Ramos (cell line): ENCODE data around the gene EVA1C.
"Not testable (repeated sequence)": the region's sequence is repeated elsewhere in the genome, so short reads cannot be mapped to it uniquely, and the experiment has no call there.

ENCODE experiments used
- in situ Hi-C: fragments of 300-500 bp; cut with MboI; formaldehyde crosslinking; loops from one replicate; pipeline ENCODE4 v1.14.3; 2022; ENCODE audit warnings: low sequenced_read_pairs; ENCODE audit not compliant: unreplicated experiment

Gene EVA1C

DNA sequence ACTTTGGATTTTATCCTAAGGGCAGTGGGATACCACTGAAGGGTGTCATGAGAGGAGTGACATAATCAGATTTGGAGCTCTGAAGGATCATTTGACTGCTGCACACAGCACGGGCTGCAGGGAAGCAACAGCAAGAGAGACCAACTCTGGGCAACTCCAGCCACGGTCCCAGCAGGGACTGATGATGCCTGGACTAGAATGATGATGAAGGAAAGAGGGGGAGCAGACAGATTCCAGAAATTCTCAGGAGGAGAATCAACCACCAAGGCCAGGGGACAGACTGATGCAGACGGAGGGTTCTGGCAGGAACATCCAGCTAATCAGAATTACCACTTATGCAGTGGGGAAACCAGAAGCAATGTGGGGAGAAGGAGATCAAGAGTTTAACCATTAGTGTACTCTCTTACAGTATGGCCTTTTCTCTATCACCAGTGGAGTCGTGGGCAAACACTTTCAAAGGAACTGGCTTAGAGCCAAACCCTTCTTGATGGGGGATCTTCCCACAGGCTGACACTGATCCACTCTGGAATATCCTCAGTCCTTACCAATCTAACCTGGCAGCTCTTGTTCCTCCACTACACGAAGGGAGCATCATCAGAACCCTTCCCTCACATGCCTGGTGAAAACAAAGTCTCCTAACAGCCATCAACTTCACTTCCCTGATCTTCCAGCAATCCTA lies 23.0 kb upstream of the EVA1C start:
- in situ Hi-C loops, result no loop called here

DNA sequence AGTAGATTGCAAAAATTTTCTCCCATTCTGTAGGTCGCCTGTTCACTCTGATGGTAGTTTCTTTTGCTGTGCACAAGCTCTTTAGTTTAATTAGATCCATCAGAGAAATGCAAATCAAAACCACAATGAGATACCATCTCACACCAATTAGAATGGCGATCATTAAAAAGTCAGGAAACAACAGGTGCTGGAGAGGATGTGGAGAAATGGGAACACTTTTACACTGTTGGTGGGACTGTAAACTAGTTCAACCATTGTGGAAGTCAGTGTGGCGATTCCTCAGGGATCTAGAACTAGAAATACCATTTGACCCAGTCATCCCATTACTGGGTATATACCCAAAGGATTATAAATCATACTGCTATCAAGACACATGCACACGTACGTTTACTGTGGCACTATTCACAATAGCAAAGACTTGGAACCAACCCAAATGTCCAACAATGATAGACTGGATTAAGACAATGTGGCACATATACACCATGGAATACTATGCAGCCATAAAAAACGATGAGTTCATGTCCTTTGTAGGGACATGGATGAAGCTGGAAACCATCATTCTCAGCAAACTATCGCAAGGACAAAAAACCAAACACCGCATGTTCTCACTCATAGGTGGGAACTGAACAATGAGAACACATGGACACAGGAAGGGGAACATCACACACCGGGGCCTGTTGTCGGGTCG lies 21.8 kb upstream of the EVA1C start:
- in situ Hi-C loops, result not testable (repeated sequence)

- in situ Hi-C loops, result no loop called here
These were observed 20.8 kb upstream of the EVA1C start for GRCh38 chr21:32391755-32392154.

DNA sequence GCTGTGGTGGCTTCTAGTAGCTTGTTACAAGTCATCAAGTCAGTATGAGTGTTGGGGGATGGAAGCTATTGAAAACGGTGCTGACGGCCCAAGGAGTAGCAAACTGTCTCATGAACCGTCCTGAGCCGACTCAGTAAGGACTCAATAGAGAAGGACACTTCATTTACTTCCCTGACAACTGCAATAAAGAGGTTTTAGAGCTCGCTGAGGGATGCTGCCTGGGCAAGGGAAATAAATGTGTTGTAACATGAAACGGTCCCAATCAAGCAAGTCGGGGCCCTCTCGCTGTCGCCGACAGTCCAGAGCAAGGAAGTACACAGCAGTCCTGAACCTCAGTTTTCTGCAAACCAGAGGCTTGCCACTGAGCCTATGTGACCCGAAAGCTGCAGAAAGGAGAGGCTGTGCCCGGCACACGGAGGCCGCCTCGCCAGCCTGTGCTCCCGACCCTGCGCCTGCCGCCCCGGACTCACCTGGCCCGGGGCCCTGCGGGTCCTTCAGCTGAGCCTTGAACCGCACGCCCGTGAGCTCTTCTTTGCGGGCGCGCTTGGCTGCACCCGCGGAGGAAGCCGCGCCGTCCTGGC lies 20.1 kb upstream of the EVA1C start:
- in situ Hi-C loops, result no loop called here

DNA sequence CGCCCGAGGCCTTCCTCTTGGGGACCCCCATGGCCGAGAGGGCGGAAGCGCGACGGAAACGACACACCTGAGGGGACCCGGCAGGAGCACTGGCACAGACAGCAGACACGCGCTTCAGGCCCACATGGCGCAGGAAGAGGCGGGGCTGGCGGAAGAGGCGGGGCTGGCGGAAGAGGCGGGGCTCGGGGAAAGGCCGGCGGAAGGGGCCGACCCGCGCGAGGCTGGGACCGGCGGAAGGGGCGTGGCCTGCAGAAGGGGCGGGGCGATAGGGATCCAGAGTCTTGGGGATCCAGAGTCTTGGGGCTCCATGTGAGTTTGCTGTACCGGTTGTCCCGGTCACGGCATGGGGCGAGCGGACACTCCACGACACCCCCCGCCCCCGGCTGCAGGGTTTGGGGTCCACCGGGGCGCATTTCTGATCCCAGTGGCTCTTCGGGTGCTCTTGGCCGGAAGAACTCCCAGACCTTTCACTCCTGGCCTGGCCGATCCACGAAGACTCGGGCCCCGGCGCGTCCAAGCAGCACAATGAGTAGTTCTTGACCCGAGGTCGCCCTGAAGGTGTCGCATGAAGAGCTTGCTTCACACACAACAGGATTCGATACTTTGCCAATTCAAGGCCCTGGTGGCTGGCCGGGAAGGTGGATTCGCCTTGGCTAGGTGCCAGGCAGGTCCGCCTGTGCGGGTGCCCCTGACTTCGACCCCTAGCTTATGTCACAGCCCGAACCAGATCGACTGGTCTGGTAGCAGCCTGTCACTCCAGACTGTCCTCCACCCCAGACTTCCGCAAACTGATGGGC lies 19.4 kb upstream of the EVA1C start, which contains the start of gene URB1:
Gene URB1, minus strand, starts transcription at position 133 of the 797 bp plus-strand sequence. Its CDS starts 102 bp downstream, at position 31.
- in situ Hi-C loops, result no loop called here

GRCh38 chr21:32393677-32394001 lies 18.9 kb upstream of the EVA1C start:
- in situ Hi-C loops, result no loop called here

DNA sequence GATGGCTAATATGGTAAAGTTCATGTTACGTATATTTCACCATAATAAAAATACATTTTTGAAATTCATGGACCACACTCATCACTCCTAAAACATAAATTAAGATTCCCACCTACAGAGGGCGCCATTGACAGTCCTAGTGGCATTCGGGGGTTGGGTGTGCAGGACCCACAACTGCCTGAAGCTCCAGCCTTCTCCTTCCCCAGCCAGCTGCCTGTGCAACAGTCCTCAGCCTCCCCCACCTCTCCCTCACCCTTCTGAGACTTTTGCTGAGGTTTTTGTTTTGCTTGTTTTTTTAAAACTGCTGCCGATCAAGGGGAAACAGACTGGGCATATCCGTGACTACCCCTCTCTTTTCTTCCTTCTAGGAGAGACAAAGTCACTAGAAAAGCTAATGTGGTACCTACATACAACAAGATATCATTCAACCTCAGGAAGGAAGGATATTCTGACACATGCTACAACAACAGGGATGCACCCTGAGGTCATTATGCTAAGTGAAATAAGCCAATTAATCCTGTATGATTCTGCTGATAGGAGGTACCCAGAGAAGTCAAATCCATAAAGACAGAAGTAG lies 9.2 kb upstream of the EVA1C start:
- in situ Hi-C loops, result loop anchor here (10.0 kb wide), 1 partner anchor 202 kb away; no protein-coding TSS in a partner anchor

DNA sequence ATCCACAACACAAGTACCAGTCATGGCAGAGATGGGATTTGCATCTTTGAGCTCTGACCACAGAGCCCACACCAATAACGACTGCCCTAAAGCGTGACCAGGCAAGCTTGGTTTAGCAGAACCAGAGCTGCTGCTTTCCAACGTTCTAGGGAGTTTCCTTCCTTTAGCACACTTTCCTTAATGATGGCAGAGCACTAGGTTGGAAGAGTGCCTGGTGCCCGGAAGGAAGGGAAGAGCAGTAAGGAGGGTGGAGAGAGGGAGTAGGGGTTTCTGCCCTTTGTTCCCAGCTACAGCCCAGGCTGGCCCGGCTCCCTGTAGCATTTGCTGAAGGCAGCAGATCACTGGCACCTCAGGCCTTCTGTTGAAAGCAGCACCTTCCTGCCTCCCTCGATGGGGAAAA lies 6.1 kb upstream of the EVA1C start:
- in situ Hi-C loops, result loop anchor here (10.0 kb wide), 1 partner anchor 198 kb away; no protein-coding TSS in a partner anchor

- in situ Hi-C loops, result no loop called here
These were observed 2.2 kb upstream of the EVA1C start for GRCh38 chr21:32410291-32410690.

DNA sequence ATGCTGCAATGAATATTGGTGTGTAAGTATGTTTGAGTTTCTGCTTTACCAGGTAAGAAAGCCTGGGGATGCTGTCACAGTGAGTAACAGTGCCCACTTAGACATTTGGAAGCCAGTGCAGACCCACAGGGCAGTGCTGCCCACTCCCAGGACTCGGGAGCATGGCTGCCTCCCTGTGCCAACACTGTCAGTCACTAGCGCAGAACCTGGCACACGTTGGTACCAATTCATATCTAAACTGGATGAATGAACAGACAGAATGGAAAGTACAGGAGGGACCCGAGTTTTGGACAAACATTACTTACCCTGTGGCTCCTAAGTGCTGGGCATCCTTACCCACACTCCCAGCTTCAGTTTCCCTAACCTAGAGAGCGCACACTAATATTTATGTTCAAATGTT lies 1.6 kb upstream of the EVA1C start:
- in situ Hi-C loops, result no loop called here

DNA sequence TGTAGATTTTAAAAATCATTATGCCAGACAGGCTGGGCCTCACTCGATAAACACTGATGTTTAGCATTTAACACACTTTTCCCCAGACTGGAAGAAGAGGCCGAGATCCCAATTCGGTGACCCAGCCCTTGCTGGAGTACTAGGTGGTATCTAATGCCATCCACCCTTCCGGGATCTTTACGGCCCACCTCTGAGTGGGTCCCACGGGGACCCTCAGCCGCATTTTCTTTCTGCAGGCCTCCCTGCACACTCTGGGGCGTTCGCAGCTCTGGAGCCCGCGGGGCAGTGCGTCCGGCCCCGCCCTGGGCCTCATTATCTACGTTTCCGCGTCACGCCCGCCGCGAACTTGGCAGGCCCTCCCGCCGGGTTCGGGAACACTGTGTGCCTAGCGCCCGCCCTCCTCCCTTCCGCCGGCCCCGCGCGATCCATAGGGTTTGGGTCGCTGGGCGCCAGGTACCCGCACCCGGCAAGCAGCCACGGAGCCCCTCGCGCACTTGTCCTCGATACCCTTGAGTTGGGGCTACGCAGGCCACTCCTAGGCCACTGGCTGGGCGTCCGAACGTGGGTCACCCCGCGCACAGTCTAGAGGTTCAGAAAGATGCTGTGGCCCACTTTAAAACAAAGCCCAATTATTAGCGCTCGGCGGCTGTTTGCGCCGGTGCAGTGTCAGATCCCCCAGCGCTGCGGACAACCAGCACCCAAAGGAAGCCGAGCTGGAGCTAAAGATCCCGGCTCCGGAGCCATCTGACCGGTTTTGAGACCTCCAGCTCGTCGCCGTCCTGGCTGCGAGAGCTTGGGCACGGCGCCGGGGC lies 950 bp upstream of the EVA1C start:
- in situ Hi-C loops, result no loop called here

DNA sequence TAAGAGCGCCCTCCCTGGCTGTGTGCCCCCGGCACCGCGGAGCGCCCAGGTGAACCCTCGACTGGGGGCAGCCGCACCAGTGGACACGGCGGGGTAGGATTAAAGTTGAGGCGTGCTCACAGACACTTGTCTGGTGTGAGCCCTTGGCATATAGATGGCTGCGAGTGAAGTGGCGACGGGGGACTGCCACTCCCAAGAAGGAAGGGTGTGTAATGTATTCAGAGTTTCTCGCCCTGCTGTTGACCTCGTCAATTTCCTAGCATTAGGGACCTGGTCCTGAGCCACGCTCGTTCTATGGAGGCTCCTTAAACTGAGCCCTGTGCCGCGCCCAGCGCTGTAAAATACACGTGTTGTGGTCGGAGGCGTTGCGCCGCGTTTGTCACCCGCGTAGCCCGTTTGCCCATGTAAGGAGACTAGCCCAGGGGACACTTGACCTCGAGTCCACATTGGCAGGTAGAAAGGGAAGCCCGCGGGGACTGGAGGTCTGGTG lies 554 bp downstream of the EVA1C start:
- in situ Hi-C loops, result no loop called here

DNA sequence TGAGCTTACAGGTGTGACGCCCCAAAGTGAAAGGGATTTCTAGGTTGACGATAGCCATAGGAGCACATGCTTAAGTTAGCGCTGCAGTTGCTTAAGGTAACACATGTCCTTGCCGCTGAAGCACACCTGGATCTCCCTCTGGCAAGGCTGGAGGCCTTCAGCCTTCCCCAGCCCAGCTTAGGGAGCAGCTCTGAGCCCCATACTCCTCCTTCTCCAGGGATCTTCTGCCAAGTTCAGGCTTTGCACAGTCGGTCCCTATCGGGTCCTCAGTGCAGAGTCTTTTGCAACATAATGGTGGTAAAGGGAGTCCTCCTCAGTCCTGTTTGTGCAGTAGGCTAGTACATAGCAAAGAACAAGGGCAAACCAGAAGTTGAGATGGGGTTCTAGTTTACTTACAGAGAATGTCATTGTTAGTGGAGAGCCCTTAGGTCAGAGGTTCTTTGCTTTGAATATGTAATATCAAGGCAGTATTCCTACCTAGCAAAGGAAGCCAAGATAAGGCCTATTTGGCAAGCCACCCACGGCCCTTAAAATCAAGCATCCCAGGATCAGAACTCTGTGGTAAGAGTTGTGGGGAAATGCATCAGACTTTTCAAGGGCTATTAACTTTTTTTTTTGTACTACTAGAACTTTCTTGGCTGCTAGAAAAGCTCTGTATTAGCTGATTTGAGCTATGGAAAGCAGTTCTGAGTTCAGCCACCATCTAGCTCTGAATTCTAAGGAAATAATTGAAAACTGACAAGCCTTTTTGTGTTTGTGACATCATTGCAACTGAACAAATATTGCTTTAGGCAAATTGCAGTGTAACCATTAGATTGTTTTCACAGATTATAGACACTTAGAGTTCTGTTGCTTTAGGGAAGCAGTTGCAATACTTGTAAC lies 1.4 kb downstream of the EVA1C start:
- in situ Hi-C loops, result no loop called here

DNA sequence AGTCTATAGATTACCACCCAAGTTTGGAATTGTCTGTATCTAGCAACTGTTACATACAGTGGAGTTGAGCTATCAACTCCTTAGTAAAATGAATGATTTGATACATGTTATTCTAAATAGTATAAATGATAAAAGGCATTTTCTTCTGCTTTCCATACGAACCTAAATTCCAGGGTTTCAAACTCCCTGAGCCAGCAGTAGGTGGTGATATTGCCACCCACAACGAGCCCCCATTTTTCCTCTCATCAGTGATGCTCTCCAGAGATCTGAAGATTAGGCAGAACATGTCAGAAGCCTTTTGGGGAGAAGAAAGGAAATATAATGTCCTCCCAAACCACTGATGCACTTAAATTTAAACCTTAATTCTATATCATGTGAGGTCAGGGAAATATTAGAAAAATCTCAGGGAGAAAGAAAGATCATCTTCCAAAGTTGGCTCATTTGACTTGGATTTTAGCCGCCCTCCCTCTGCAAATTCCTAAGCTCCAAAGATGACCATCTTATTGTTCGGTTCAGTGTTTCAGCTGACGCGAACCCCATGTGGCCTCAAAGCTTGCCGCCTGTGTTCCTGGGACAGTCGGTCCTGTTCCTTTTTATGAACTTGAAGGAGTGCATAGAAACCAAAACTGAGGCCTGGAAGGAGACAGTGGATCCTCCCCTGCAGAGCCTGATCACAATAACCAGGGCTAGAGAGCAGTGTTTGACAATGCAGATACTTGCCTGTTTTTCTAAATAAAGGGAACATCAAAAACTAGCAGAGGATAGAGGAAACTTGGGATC lies 2.3 kb downstream of the EVA1C start:
- in situ Hi-C loops, result no loop called here

- in situ Hi-C loops, result no loop called here
These were observed 3.2 kb downstream of the EVA1C start for GRCh38 chr21:32415451-32416398.

DNA sequence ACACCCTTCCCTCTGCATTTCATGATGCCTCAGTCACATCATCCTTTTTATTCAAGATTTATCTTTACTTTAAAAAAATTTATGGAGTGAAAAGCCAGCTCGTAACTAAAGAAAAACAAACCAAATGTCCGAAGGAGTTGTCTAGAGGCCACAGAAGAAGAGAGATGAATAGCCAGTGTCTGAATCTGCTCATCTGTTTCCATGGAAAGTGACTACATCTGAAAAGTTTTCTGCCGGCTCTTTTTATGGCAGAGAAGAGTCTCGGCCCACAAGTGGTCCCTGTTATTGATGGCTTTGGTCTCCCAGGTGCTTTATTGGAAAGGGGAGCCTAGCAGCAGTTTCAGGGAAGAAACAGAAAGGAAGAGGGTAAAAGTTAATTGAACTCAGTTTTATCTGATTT lies 5.6 kb downstream of the EVA1C start:
- in situ Hi-C loops, result no loop called here

DNA sequence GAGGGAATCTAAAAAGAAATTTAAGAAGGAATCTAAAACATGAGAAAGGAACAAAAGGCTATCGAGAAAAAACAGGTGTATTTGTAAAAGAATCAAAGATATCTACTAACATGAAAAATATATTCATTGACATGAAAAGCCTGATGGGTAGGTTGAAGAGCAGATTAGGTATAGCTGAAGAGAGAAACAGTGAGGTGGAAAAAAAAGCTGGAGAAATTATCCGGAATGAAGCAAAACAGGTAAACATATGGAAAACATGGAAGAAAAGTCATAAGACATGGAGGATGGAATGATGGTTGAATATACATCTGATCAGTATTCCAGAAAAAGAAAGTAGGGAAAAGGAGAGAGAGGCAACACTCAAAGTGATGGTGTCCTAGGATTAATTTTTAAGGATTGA lies 9.6 kb downstream of the EVA1C start:
- in situ Hi-C loops, result no loop called here
